ENCODE results near the gene ACO2.
"Not testable (repeated sequence)": the region's sequence is repeated elsewhere in the genome, so short reads cannot be mapped to it uniquely, and the experiment has no call there.

ACO2 gene

DNA sequence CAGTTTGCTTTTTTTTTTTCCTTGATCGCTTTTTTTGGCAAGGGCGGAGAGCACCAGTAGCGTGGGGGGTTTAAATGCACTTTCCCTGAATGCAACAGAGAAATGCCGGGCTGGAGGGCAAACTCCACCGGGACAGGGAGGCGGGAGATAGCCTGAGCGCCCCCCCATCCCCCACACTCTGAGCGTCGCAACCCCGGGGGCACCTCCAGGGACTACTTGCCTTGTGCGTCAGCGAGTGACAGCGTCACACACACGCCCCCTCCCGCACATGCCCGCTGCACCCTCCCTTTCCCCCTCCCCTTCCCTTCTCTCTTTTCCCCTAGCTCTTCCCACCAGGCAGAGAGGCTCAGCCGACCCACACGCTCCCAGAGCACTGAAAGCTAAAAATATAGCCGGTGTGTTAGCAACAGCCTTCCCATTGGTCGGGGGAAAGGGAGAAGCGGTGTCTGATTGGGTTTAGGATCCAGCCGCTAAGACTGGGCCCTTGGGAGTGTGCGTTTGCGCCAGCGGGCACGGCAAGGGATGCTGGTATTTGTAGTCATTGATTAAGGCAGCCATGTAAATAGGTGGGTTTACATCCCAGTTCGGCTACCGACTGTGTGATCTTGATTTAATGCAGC lies 20.6 kb upstream of the ACO2 start:
- peak; percentile 96 for DNase-seq

DNA sequence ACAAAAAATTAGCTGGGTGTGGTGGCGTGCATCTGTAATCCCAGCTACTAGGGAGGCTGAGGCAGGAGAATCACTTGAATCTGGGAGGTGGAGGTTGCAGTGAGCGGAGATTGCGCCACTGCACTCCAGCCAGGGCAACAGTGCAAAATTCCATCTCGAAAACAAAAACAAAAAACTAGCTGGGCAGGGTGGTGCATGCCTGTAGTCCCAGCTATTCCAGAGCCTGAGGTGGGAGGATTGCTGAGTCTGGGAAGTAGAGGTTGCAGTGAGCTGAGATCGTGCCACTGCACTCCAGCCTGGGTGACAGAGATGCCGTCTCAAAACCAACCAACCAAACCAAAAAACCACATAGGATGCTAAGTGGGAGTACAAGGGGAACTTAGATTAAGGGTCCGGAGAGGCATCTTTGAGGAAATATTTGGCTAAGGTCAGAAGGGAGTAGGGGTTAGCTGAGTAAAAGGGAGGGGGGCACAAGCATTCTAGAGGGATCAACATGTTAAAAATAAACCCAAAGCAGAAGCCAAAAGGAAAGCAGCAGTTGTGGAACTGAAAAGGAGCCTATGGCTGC lies 10.7 kb upstream of the ACO2 start:
- DNase-seq = no peak

DNA sequence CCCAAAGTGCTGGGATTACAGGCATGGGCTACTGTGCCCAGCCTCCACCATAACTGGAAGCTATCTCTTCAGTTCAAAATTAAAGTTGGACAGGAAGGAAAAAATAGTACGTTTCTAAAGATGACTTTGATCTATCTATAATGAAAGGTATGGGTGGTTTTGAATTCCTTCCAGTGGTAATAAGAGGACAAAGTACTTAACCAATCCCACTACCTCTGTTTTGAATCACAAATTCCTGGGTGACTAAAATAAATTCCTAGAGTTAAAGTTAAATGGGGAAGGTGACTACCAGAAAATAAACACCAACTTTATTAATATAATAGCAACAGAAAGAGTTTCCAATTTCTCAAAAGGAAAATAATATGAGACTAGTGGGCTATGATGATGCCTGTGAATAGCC lies 9.5 kb upstream of the ACO2 start:
- no peak for DNase-seq

DNA sequence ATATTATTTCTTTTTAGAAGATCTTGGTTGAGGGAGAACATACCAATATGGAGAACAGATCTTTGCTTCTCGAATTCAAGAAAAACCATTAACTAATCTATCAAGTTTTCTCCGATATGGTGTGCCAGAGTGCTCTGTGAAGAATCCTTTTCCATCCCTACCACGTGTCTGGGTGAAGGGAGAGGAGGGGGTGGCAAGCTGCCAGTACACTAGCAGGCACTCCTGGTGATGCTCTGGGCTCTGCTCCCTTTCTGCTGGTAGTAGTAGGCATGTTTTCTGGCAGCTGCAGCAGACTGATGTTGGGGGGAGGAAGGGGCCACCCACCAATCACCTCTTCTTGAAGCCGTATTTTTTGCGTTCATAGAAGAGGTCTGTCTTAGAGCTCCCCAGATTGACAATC lies 8.8 kb upstream of the ACO2 start:
- DNase-seq = not testable (repeated sequence)

DNA sequence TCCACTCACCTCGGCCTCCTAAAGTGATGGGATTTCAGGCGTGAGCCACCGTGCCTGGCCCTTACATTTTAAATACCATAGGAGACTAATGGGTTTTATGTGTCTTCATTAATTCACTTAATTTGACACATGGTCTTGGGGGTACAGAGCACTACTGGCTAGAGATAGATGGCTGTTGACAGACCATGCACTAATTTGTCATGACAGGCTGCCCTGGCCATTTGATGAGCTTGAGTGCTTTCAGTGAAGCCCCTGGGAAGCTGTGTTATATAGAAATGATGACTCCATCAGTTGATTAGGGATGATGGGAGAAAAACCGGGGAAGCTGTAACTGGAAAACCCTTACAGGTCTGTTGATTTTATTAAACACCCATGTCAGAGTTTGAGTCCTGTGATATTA lies 7.0 kb upstream of the ACO2 start:
- DNase-seq = no peak

DNA sequence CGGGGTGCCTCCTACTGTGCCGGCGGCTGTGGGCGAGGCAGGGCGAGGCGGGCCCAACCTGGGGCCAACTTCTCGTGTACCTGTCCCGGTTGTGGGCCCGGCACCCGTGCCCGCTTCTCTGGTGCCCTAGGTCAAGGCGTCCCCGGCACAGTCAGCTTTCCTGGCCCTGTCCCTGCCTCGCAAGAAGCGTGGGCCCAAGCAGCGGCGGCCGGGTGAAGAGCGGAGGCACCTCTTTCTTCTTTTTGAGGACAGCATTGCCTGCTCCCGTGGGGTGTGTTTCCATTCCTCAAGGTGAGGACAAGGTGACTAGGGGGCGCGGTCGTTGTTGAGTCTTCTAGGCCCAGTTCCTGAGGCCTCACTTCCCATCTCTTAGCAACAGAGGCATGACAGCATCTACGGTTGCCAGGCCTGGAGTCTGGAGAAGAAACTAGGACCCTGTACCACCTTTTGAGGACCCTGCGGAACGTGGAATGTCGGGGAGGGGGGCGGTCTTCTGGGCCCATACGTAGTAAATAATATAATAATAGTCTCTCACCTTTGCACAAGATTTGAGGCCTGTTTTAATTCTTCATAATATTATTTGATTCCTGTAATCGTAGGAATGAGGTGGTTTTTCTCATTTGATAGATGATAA lies 418 bp downstream of the ACO2 start:
- DNase-seq = no peak

DNA sequence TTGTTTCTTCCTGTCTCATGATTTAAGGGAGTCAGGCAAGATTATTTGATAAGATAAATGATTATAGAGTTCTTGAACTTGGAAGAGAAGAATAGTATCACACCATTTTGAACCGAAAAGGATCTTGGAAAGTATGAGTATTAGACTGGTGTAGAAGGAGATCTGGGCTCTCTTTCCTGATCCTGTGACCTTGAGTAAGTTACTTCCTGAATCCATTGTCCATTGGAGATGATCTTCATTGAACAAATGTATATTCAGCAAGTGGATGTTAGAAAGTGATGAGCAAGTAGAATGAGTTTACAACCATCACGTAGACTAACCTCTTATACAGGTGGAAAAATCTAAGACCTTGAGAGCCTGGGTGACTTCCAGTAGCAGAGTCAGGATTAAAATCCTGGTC lies 2.0 kb downstream of the ACO2 start:
- no peak for DNase-seq

DNA sequence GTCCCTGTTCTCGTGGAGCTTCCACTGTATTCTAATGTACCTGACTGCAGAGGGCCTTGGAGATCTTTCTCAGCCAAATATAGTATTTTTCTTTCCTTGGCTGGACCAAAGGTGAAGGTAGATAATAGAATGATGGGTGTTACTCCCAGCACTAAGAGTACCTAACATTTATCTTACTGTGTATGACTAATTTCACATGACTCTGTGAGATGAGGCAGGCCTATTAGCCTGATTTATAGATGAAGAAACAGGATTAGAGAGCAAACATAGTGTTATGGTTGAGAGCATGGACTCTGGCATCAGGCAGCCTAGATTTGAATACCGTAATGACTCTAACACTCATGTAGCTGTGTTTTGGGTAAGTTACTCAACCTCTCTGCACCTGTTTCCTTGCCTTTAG lies 2.7 kb downstream of the ACO2 start:
- no peak for DNase-seq

DNA sequence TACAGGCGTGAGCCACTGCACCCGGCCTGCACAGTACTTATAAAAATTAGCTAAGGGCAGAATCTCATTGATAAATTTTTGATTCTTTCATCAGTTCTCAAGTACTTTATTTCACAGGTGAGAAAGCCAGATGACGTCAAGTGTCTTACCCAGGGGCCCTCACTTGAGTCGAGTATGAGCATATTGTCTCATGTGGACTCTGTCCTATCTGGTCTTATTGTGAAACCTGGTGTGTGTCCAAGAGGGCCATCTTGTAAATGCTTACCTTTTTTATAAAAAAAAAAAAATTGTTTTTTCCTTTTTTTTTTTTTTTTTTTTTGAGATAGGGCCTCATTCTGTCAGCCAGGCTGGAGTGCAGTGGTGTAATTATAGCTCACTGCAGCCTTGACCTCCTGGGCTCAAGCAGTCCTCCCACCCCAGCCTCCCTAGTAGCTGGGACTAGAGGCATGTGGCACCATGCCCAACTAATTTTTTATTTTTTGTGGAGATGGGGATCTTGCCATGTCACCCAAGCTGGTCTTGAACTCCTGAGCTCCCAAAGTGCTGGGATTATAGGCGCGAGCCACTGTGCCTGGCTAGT lies 6.0 kb downstream of the ACO2 start:
- no peak for DNase-seq

DNA sequence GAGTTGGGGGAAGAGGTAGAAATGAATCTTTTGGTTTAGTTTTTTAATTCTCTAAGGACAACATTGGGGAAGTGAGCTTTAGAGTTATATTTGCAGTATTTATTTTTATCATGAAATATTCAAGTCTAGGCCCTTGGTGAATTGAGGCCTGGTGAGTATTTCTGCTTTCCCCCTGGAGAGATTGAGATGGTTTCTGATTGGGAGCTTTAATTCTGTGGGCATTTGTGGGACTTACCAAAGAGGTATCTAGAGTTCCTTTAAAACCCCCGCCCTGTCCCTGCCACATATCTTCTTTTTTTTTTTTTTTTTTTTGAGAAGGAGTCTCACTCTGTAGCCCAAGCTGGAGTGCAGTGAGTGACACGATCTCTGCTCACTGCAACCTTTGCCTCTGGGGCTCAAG lies 9.6 kb downstream of the ACO2 start:
- no peak for DNase-seq

DNA sequence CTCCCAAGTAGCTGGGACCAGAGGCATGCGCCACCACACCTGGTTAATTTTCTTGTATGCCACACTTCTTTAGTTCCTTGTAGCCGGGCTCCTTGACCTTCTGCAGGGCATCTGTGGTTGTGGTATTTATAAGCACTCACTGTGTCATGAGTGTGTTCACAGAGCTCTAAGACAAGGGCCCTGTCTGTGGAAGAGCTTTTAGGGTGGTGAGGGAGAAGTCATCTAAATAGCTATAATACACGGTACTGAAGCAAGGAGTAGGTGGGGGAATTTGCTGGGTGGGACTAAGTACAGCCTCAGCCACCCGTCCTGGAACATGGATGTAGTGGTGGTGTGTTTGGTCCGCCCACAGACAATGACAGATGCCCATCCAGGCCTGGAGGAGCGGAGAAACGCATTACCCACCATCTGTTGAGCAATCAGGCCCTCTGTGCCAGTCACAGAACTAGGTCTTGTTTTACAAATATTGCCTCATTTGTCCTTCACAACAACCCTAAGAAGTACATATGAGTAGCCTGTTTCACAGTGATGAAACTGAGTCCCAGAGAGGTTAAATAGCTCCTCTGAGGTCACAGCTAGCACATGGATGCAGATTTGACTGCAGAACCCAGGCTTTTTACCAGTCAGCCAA lies 10.1 kb downstream of the ACO2 start:
- DNase-seq = no peak

DNA sequence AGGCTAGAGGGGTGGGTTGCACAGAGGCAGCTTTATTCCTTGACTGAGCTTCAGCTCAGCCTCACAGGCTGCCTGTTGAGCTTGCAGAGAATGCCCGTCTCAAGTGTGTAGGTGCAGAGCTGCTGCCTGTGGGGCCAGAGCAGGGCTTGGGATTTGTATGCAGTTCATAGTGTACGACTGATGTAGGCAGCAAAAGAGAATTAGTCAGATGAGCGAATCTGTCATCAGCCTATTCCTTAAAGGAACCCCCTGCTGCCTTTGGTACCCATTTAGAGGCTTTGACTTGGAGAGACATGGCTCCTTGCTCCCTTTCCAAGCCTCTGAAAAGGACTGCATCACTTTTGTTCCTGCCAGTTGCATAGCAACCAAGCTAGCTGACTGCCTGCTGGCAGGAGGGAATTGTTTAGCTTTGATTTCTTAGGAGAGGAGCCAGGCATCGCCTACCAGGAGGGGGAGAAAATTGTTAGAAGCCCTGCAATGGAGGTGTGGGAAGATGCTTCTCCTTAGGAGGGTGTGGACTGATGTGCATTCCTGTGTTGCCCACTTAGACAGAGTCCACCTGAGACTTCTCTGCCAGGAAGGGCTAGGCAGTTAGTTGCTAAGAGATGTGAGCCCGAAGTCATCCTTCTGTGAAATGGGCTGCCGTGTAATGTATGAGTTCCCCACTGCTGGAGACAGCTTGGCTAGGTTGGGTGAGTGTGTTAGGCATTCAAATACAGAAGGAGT lies 10.9 kb downstream of the ACO2 start:
- no peak for DNase-seq

DNA sequence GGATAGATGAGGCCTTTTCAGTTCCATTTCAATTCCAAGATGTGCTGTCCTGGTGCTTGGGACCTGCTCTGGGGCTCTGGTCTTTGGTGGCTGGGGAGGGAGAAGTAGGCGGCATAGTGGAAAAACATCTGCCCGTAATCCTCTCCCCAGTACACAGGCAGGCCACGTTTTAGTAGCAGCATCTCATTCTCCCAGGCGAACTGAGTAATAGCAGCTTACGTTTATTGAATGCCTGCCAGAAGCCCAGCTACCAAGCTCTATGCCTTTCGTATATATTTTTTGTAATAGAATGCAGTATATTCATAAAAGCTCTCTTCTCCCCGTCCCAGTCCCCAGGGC lies 11.4 kb downstream of the ACO2 start:
- DNase-seq = no peak

DNA sequence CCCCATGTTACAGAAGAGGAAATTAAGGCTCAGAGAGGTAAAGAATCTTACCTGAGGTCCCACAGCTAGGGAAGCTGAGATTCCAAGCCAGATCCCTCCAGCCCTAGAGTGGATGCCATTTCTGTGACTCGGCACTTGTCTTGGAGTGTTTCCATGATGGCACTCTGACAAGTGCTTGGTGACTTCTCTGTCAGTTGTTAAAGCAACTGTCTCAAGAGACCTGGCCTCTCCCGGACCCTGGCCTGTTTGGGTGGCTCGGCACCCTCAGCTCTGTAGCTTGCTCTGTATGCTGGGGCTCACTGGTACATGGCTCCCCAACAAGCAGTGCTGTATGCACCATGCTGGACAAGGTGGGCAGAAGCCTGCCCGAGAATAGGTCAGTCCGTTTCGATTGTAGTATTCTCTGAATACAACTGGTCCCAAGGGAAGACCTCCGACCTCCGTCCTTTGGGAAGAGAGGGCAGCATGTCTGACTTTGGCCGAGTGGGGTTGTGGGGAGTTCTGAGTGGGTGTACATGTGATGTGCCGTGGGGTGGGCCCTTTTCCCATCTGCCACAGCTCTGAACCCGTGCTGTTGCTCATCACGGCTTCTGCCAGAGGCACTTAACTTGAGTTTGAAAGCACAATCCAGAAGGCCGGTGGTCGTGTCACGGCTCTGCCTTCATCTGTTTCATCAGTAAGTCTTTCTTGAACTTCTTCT lies 12.4 kb downstream of the ACO2 start:
- DNase-seq = no peak

DNA sequence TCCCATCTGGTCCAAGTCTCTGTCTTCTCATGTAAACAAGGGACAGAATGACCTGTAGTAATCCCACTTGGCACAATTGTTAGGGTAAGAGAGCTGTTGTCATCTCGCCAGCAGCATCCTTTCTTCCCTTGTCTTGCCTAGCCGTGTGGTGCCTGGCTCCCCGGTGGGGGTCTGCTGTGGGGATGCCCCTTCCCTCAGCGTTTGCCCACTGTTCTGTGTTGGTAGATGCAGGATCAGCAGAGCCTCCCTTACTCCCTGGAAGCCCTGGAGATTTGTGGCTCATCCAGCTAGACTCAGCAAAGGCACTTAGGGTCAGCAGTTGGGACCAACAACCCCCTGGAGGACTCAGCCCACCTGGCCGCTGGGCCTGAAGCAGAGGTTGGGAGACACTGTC lies 13.0 kb downstream of the ACO2 start:
- no peak for DNase-seq

DNA sequence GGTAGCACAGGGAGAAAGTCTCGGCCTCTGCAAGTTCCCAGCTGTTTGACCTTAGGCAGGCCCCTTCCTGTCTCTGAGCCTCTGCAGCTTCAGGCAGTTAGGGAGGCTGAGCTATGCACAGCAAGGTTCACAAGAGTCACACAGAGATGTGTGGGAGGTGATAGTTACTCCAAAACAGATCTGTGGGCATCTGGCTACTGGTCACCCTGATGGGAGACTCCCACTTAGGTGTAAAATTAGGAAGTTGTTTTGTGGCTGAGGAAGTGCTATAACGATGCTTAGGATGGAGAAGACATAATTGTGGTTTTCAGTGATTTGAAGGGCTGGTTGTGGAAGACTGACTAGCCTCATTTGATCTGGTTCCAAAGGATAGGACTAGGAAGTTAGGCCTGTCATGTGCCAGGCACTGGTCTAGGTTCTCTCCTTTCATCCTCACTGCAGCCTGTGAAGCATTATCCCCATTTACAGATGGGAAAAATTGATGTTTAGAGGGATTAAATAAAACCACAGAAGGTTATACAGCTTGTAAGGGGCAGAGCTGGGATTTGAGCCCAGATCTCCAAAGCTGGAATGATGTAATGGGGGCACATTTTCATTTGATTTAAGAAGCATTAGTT lies 13.5 kb downstream of the ACO2 start:
- no peak for DNase-seq

DNA sequence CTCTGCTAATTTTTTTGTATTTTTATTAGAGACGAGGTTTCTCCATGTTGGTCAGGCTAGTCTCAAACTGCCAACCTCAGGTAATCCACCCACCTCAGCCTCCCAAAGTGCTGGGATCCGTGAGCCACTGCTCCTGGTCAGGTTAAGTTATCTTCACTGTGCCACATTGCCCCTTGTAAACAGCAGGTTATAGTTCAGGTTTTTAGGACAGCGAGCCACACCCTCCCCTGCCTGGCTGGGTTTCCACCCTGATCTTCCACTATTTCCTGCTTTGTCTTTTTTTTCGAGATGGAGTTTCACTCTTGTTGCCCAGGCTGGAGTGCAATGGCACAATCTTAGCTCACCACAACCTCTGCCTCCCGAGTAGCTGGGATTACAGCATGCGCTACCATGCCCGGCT lies 16.1 kb downstream of the ACO2 start:
- no peak for DNase-seq

DNA sequence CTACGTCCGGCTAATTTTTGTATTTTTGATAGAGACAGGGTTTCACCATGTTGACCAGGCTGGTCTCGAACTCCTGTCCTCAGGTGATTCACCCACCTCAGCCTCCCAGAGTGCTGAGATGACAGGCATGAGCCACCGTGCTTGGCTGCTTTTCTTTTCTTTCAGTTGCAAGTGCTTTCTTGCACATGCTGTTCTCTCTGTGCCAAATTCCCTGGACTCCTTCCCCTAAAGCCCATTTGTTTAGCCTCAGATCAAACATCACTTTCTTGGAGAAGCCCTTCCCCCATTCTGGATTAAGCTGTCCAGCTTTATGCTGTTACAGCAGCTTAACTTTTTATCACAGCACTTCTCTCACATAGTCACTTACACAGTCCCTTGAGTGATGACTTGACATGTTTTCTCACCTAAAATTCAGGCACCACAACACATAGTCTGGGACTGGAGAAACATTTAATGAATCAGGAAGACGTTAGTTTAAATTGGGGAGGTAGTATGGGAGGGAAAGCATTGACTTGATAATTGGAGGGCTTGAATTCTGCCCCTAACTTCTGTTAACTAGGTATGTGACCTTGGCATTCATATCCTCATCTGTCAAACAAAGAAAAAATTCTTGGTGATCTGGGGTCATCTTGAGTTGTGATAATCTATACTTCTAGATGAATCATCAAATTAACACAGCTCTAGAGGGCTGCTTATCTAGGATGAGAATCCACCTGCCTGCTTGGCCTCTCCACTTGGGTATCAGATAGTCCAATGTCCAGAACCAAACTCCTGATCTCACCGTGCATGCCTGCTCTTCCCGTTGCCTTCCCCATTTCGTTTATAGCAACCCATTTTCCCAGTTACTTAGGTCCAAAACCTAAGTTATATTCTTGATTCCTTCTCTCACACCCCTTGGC lies 18.4 kb downstream of the ACO2 start:
- DNase-seq = no peak

DNA sequence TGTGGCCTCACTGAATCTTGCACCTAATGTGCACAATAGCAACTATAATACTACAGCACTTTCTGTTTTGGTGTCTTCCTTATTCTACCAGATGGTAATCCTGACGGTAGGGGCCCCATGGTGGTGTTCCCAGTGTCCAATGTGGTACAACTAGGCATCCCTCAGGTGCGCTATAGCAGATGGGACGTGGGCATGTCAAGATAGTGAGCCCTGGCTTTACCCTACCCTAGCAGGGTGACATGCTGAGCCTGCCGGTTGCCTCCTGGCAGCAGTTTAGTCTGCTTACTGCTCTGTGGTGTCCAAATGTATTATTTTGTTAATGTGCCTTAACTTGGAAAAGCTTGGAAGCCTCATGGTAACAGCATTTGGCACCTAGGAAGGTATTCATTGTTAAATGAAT lies 19.2 kb downstream of the ACO2 start:
- no peak for DNase-seq

DNA sequence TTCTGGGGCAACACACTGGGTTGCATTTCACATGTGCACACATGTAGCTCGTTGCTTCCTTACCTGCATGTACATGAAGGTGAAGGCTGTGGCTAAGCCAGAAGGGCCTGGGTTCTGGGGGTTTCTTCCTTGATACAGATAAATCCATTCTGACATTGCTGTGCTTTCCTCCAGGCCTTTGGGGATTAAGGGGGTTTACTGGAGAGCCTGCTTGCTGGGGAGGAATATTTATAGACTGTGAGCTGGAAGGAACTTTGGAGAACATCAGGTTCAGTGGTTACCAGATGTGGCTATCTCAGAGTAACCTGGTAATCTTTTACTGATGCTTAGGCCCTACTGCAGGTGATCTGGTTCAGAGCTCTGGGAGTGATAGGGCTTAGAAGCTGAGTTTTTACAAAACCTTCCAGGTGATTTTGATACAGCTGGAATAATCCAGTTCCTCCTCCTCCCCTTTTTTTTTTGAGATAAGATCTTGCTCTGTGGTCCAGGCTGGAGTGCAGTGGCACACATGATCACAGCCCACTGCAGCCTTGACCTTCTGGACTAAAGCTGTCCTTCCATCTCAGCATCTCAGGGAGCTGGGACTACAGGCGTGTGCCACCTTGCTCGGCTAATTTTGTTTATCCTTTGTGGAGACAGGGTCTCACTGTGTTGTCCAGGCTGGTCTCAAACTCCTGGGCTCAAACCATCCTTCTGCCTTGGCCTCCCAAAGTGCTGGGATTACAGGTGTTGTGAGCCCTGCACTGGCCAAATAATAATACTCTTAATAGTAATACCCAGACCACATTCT lies 19.9 kb downstream of the ACO2 start:
- DNase-seq = no peak

All from activated effector memory CD4-positive, alpha-beta T cell treated with anti-CD3 and anti-CD28 coated beads, Interleukin-2, amount 50 U/mL, for 16 hours (primary cell).